Mucosa of stomach (tissue), 1 donor: ENCODE measurements around the gene GRIK1.

Experiments used
- H3K27me3 ChIP-seq: one replicate; pipeline ENCODE4 v1.7.0; 2013; ENCODE audit warnings: mild to moderate bottlenecking, low read length; ENCODE audit not compliant: control insufficient read depth, insufficient read depth
- H3K36me3 ChIP-seq: one replicate; pipeline ENCODE4 v1.7.0; 2013; ENCODE audit warnings: low read length; ENCODE audit not compliant: control insufficient read depth, insufficient read depth
- H3K4me1 ChIP-seq: one replicate; pipeline ENCODE4 v1.7.0; 2013; ENCODE audit warnings: mild to moderate bottlenecking, low read length; ENCODE audit not compliant: control insufficient read depth, insufficient read depth
- H3K4me3 ChIP-seq: one replicate; pipeline ENCODE4 v1.7.0; 2013; ENCODE audit warnings: low read length
- H3K9ac ChIP-seq: one replicate; pipeline ENCODE4 v1.7.0; 2013; ENCODE audit warnings: mild to moderate bottlenecking, low read length, moderate library complexity
- H3K9me3 ChIP-seq: one replicate; pipeline ENCODE4 v1.7.0; 2013; ENCODE audit warnings: mild to moderate bottlenecking, low read length, moderate library complexity; ENCODE audit not compliant: control insufficient read depth
- donor health status: Pancreatic carcinoma.

GRIK1 gene

DNA sequence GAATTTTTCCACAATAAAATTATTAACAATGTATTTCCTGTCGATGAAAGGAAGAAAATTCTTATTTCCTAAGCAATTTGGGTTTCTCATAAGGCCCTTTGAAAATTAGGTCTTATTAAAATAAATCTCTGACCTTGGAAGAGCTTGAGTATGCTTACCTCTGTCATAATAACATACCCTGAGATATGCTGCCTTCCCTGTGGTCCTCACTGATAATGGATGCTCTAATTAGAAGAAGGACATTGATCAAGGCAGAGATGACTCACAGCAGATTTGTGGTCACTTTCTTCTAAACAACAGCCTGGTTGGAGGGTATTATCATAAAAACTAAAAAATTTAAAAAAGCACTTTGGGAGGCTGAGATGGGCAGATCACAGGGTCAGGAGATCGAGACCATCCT, 217.8 kb downstream of the GRIK1 start:
- H3K36me3 ChIP-seq: no peaks in the 10 kb centered on the region
- no peaks in the 10 kb centered on the region for H3K9me3 ChIP-seq
- H3K4me3 ChIP-seq: no peak overlapping the region
- no peaks in the 10 kb centered on the region for H3K27me3 ChIP-seq
- peaks cover 3% of the 10 kb centered on the region for H3K4me1 ChIP-seq
- H3K9ac ChIP-seq: no peak overlapping the region

DNA sequence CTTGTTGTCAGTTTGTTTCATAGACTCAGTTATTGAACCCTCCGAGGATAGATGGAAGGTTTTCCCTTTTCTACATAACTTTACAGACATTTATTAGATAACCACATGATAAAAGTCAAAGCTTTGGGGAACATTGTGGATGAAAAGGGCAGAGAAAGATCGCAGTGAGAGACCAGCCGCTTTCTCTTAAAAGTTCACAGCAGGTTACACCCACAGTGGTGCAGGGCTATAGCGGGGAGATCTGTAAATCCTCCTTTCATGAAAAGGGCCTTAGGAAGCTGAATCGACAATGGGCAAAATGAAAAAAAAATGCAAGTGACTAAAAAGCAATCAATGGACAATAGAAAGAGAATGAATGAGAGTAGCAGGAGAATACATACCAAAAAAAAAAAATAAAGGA, 218.6 kb downstream of the GRIK1 start:
- no peaks in the 10 kb centered on the region for H3K27me3 ChIP-seq
- no peaks in the 10 kb centered on the region for H3K36me3 ChIP-seq
- no peaks in the 10 kb centered on the region for H3K9me3 ChIP-seq
- peaks cover 3% of the 10 kb centered on the region for H3K4me1 ChIP-seq
- no peak overlapping the region for H3K4me3 ChIP-seq
- H3K9ac ChIP-seq: no peak overlapping the region

DNA sequence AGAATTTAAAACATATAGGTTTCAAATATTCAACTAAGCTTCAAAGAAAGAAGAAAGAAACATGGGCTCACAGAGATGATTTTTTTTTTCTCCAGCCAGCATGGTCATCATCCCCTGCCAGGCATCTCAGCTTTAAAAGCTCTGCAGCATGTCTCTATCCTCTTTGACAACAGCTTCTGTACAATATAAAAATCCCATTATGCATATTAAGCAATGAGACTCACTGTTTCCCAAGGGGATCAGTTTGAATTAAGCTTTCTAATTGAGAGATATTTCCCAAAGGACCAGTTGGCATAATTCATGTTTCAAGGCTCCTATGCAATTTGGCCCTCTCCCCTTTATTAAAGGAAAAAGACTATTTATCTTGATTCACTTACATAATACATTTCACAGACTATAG, 220.3 kb downstream of the GRIK1 start:
- no peak overlapping the region for H3K9ac ChIP-seq
- peaks cover 3% of the 10 kb centered on the region for H3K4me1 ChIP-seq
- H3K9me3 ChIP-seq: no peaks in the 10 kb centered on the region
- no peak overlapping the region for H3K4me3 ChIP-seq
- H3K27me3 ChIP-seq: no peaks in the 10 kb centered on the region
- no peaks in the 10 kb centered on the region for H3K36me3 ChIP-seq

DNA sequence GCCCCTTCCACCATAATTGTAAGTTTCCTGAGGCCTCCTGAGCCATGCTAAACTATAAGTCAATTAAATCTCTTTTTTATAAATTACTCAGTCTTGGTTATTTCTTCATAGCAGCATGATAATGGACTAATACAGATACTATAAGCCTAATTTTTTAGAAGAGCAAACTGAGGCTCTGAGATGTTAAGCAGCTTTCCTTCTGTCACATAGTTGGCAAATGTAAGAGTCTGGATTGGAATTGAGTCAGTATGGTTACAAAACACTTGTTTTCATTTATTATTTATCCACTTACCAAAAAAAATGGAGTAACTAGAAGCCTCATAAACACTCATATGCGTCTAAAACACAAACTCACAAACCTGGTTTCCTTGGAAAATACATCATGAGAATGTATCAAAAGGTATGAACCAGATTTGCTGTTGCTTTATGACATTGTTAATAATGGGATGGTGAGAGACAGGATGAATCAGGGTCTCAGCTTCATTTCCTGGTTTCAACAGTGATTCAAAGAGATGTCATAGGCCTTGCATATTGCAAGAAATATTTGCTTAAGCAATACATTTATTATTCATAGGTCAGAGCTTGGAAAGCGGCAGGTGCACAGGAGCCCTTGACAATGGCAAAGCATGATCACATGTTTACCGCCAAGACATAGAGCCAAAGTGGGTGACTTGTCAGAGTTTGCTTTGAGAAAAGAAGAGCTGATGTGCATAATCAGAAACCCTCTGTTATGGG, 221.5 kb downstream of the GRIK1 start:
- no peak overlapping the region for H3K9ac ChIP-seq
- H3K27me3 ChIP-seq: no peaks in the 10 kb centered on the region
- no peaks in the 10 kb centered on the region for H3K36me3 ChIP-seq
- H3K4me1 ChIP-seq: peaks cover 3% of the 10 kb centered on the region
- no peak overlapping the region for H3K4me3 ChIP-seq
- no peaks in the 10 kb centered on the region for H3K9me3 ChIP-seq

- no peak overlapping the region for H3K9ac ChIP-seq
Measured at GRCh38 chr21:29717659-29718058, 222.1 kb downstream of the GRIK1 start.

GRCh38 chr21:29716753-29717152, 223.0 kb downstream of the GRIK1 start:
- H3K9ac ChIP-seq: no peak overlapping the region
- H3K4me1 ChIP-seq: peaks cover 3% of the 10 kb centered on the region
- no peaks in the 10 kb centered on the region for H3K9me3 ChIP-seq
- no peaks in the 10 kb centered on the region for H3K36me3 ChIP-seq
- H3K4me3 ChIP-seq: no peak overlapping the region
- no peaks in the 10 kb centered on the region for H3K27me3 ChIP-seq

More at GRCh38 chr21:29717659-29718058, 222.1 kb downstream of the GRIK1 start:
- Histone ChIP-seq H3K4me1 (peaks cover 3% of the 10 kb centered on the region), H3K36me3 (no peaks in the 10 kb centered on the region), H3K4me3 (no peak overlapping the region), H3K27me3 (no peaks in the 10 kb centered on the region), H3K9me3 (no peaks in the 10 kb centered on the region)

DNA sequence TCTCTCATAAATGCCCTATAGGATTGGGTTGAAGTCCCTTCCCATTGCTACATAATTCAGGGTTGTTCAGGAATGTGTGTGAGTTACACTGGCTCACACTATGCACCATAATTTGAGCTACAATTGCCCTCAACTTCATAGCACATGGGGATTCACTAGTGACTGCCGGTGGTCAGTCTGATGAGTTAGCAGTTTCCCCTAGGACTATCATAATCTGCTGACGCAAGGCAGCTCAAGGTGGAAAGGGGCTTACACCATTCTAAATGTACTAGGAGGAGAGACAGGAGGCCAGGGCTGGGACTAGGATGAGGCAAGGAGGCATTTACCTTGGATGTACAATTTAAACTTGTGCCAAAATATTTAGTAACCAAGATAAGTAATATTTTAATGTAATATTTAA, 224.7 kb downstream of the GRIK1 start:
- Histone ChIP-seq H3K9ac (no peak overlapping the region), H3K4me1 (peaks cover 3% of the 10 kb centered on the region), H3K9me3 (no peaks in the 10 kb centered on the region), H3K36me3 (no peaks in the 10 kb centered on the region), H3K4me3 (no peak overlapping the region), H3K27me3 (no peaks in the 10 kb centered on the region)

GRCh38 chr21:29712818-29713217, 227.0 kb downstream of the GRIK1 start:
- H3K9ac ChIP-seq: no peak overlapping the region
- no peaks in the 10 kb centered on the region for H3K27me3 ChIP-seq
- H3K4me1 ChIP-seq: peaks cover 3% of the 10 kb centered on the region
- no peak overlapping the region for H3K4me3 ChIP-seq
- H3K9me3 ChIP-seq: no peaks in the 10 kb centered on the region
- H3K36me3 ChIP-seq: no peaks in the 10 kb centered on the region

- H3K4me1 ChIP-seq: no peaks in the 10 kb centered on the region
- no peaks in the 10 kb centered on the region for H3K9me3 ChIP-seq
- no peaks in the 10 kb centered on the region for H3K36me3 ChIP-seq
- no peak overlapping the region for H3K4me3 ChIP-seq
- no peaks in the 10 kb centered on the region for H3K27me3 ChIP-seq
- no peak overlapping the region for H3K9ac ChIP-seq
Measured at GRCh38 chr21:29711236-29711635, 228.6 kb downstream of the GRIK1 start.

- no peak overlapping the region for H3K9ac ChIP-seq
- no peaks in the 10 kb centered on the region for H3K4me1 ChIP-seq
- no peaks in the 10 kb centered on the region for H3K27me3 ChIP-seq
- H3K9me3 ChIP-seq: no peaks in the 10 kb centered on the region
- no peaks in the 10 kb centered on the region for H3K36me3 ChIP-seq
- H3K4me3 ChIP-seq: no peak overlapping the region
Measured at GRCh38 chr21:29710498-29710897, 229.3 kb downstream of the GRIK1 start.

GRCh38 chr21:29708401-29708800, 231.4 kb downstream of the GRIK1 start:
- no peaks in the 10 kb centered on the region for H3K9me3 ChIP-seq
- H3K4me3 ChIP-seq: no peak overlapping the region
- no peaks in the 10 kb centered on the region for H3K4me1 ChIP-seq
- no peaks in the 10 kb centered on the region for H3K27me3 ChIP-seq
- H3K36me3 ChIP-seq: no peaks in the 10 kb centered on the region
- H3K9ac ChIP-seq: no peak overlapping the region

GRCh38 chr21:29704719-29705118, 235.1 kb downstream of the GRIK1 start:
- H3K4me1 ChIP-seq: no peaks in the 10 kb centered on the region
- H3K9ac ChIP-seq: no peak overlapping the region
- H3K4me3 ChIP-seq: no peak overlapping the region
- no peaks in the 10 kb centered on the region for H3K27me3 ChIP-seq
- H3K9me3 ChIP-seq: no peaks in the 10 kb centered on the region
- no peaks in the 10 kb centered on the region for H3K36me3 ChIP-seq

- H3K9ac ChIP-seq: no peak overlapping the region
- no peaks in the 10 kb centered on the region for H3K36me3 ChIP-seq
- no peak overlapping the region for H3K4me3 ChIP-seq
- no peaks in the 10 kb centered on the region for H3K4me1 ChIP-seq
- no peaks in the 10 kb centered on the region for H3K9me3 ChIP-seq
- H3K27me3 ChIP-seq: no peaks in the 10 kb centered on the region
Measured at GRCh38 chr21:29701676-29702075, 238.1 kb downstream of the GRIK1 start.
